Superior temporal gyrus (tissue), 1 donor: Measurements from ENCODE around the gene TMED6.

ENCODE experiments used
- DNase-seq: peaks from one replicate; pipeline ENCODE4 v3.0.0-alpha.2; 2016; ENCODE audit errors: extremely low spot score

Gene TMED6

DNA sequence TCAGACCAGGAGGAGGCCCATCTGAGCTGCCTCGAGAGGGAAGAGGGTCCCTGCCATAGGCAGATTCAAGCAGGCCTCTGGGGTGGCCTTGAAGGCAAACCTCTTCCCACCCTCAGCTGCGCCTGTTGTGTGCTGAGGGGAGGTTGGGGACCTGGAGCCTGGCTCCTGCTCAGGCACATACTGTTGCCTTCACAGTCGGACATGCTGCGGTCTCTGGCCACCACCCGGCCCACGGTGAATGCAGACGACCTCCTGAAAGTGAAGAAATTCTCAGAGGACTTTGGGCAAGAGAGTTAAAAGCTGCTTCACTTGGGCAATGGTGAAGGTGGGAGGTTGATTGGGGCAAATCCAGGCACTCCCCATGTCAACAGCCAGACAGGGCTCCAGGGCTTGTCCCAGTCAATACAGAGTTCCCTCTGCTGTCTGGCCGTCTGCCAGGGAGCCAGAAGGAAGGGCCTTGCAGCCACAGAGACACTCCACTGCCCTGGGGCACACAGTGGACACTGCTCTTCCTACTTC lies 27.5 kb downstream of the TMED6 start:
- DNase-seq, result no peak

DNA sequence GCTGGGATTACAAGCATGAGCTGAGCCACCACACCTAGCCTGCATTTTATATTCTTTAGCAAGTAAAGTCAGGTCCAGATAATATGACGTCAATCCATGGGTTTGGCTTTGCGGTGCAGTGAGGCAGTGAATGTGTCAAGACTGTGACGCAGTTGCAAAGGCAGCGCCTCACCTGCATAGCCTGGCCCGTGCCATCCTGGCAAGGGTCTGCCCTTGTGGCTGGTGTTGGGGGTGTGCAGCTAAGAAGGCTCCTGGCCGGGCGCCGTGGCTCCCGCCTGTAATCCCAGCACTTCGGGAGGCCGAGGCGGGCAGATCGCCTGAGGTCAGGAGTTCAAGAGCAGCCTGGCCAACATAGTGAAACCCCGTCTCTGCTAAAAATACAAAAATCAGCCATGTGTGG lies 28.2 kb downstream of the TMED6 start:
- no peak for DNase-seq

- DNase-seq, result no peak
These were observed 29.2 kb downstream of the TMED6 start for GRCh38 chr16:69322343-69322742.

DNA sequence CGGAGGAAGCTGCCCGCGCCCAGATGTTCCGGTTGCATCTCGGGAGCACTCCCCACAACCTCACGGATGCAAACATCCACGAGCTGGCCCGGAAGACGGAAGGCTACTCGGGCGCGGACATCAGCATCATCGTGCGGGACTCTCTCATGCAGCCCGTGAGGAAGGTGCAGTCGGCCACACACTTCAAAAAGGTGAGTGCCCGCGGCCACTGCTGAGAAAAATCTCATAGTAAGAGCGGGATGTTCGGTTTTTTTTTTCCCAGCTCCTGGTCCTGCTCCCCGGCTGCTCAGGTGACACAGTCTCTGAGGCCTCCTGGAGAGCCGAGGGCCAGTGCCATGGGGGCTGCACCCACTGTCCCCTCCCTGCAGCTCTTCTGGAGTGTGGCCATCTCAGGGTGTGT lies 30.5 kb downstream of the TMED6 start:
- no peak for DNase-seq

GRCh38 chr16:69320740-69321073 lies 30.9 kb downstream of the TMED6 start:
- no peak for DNase-seq

GRCh38 chr16:69319826-69320739 lies 31.5 kb downstream of the TMED6 start:
- DNase-seq, result no peak

DNA sequence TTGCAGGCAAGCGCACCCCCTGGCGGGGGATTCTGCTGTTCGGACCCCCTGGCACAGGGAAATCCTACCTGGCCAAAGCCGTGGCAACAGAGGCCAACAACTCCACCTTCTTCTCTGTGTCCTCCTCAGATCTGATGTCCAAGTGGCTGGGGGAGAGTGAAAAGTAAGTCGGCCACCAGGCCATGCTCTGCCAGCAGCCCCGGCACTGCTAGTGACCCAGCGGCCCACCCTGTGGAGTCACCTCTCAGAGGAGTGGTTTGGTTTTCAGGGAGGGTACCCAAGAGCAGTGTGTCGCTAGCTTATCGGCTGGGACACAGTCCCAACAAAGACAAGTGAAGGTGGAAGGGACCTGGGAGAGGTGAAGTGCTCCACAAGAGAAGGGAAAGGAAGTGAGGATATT lies 32.2 kb downstream of the TMED6 start:
- no peak for DNase-seq

- DNase-seq, result no peak
These were observed 32.7 kb downstream of the TMED6 start for GRCh38 chr16:69318911-69319289.

DNA sequence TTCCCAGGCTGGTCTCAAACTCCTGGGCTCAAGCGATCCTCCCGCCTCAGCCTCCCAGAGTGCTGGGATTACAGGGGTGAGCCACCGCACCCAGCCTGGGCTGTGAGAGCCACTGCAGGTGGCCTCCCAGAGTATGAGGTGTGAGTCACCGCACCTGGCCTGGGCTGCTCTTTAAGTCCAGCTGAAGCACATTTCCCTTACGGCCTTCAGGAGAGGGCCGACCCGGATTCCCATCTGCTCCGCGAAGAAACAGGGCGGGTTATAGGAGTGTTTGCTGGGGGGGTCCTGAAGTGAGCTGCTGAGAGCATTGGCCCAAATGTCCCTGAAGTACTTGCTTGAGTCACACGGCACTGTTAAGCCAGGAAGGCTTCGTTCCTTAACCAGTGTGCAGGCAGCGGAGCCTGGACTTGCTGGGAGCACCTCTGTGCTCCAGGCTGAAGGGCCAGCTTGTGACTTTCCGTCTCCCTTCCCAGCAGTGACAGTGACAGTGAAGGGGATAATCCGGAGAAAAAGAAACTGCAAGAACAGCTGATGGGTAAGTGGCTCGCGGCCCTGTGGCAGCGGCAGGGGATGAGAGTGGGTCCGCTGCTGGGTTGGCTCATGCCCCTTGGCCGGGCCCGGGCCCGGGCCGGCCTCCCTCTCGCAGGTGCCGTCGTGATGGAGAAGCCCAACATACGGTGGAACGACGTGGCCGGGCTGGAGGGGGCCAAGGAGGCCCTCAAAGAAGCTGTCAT lies 33.2 kb downstream of the TMED6 start:
- no peak for DNase-seq

- DNase-seq, result no peak
These were observed 35.0 kb downstream of the TMED6 start for GRCh38 chr16:69316595-69317034.

- DNase-seq, result no peak
These were observed 35.9 kb downstream of the TMED6 start for GRCh38 chr16:69315486-69316311.

DNA sequence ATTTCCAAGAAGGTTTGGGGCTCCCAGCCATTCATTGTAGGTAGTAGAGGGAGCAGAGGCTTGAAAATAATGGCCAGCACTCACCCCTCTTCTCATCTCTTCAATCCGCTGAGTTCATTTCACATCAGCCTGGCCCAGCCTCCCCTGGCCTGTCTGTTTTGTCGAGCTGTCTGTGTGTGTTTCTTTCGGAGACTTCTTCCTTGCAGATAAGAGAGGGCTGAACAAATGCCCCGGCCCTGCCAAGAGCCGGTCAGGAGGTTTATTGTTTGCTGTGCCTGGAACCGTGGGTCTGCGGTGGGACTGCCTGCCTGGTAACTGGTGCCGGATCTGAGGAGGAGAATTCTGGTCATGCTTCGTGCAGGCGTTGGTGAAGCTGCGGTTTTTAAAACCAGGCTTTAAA lies 37.1 kb downstream of the TMED6 start:
- DNase-seq, result no peak

- no peak for DNase-seq
These were observed 38.1 kb downstream of the TMED6 start for GRCh38 chr16:69313469-69313868.

GRCh38 chr16:69311533-69312387 lies 39.8 kb downstream of the TMED6 start:
- DNase-seq, result no peak

DNA sequence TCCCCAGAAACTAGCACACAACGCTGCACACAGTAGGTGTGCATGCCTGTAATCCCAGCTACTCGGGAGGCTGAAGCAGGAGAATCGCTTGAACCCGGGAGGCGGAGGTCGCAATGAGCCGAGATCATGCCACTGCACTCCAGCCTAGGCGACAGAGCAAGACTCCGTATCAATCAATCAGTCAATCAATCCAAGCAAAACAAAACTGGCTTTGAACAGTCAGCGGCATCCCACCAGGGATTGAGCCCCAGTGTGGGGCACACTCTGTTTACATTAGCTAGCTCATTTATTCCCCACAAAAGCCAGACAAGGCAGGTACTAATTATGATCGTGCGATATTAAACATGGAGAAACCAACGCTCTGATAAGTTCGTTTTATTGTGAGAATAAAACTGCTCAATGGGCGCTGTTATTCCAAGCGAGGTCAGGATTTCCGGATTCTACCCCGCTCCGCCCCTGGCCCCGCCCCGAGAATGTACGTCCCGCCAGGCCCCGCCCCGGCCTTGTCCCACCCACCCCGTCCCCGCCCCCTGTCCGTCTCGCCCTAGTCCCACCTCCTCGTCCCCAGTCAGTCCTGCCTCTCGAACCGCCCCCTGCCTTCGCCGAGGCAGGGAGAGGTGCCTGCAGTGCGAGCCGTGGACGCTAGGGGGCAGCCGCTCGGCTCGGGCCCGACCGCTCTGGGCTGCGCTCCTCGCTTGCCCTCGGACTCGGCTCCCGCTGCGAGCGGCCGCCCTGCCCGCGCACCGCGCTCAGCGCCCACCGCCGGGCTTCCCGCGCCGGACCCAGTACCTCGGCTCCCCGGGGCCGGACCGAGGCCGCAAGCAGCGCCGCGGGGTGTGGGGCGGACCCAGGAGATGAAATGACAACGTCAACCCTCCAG lies 40.7 kb downstream of the TMED6 start, which contains the start of gene VPS4A:
VPS4A (plus strand) TSS at position 698 of the 880 bp plus-strand sequence; CDS start at position 860, 162 bp downstream.
- DNase-seq, result peak; percentile 96

DNA sequence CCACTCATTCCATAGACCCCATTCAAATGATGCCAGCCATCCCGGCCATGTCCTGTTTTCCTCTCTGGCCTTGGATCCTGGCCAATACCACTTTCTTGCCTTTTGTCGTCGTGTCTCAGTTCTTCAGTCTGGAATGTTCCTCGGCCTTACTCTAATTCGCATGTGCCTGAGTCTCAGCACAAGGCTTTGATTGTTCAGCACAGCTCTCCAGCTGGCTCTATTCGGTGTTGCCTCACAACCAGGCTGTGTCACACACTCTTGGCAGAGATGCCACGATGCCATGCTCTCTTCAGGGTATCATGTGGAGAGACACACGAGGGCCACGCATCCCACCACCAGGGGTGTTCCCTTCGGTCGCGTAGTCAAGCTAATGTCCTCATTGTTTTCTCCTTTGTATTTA lies 42.3 kb downstream of the TMED6 start:
- DNase-seq, result peak; percentile 70

DNA sequence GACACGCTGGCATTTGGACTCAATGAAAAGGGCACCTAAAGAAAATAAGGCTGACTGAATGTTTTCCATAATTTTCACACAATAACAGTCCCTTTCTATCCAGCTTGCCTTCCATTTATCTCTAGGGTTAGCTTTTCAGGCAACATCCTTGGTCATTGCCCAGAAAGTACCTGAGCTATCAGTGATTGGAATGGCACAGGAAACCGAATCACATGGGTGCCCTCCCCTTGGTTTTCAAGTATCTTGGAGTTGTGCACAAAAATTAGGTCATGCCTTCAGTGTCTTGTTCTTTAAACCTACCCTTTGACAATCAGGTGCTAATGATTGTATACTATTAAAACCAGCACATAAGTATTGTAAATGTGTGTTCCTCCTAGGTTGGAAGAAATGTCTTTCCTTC lies 43.7 kb downstream of the TMED6 start:
- no peak for DNase-seq

DNA sequence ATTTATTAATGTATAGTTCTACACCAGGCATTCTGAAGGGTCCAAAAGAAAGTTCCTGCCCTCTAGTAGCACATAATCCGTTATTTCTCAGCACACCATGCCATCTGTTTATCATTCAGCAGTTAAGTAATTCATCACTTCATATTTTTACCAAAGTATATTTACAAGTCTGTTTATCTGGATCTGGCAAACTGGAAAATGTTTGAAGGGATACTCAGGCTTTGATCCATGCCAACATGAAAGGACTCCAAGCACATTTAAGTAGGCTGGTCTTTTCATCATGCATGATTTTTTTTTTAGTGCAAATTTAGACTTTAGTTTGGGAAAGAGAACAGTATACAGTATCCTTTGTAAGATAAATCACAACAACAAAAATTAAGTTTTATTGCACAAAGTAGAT lies 44.5 kb downstream of the TMED6 start:
- DNase-seq, result no peak

GRCh38 chr16:69306031-69306430 lies 45.6 kb downstream of the TMED6 start:
- no peak for DNase-seq

GRCh38 chr16:69302301-69302700 lies 49.3 kb downstream of the TMED6 start:
- no peak for DNase-seq
